ENCODE measurements around the gene AZGP1.

DNA sequence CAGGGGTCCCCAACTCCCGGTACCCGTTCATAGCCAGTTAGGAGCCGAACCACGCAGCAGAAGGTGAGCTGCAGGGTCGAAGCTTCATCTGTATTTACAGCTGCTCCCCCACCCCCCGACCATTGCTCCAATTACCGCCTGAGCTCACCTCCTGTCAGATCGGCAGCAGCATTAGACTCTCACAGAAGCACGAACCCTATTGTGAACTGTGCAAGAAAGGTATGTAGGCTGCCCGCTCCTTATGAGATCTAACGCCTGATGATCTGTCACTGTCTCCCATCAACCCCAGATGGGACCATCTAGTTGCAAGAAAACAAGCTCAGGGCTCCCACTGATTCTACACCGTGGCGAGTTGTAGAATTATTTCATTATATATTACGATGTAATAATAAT is 14.6 kb upstream of the AZGP1 start:
- no peak for TF ChIP-seq ZNF274 (IDR thresholded peaks at IDR 0.05; ENCODE audit: low read depth, low read length)
- no peak for TF ChIP-seq SUZ12 (IDR thresholded peaks at IDR 0.05; ENCODE audit: extremely low read depth, insufficient read depth, insufficient read length)
